GM18951 (cell line): ENCODE results near the gene UBE2F.
"Not testable (repeated sequence)": the region's sequence is repeated elsewhere in the genome, so short reads cannot be mapped to it uniquely, and the experiment has no call there.

Experiments
- POLR2A ChIP-seq: IDR thresholded peaks from 4 replicates; pipeline ENCODE4 v1.6.1; 2011; ENCODE audit warnings: mild to moderate bottlenecking; ENCODE audit not compliant: insufficient read length, insufficient read depth; ENCODE audit errors: extremely low read depth
- in situ Hi-C: fragments of 300-500 bp; cut with MboI; formaldehyde crosslinking; loops from one replicate; pipeline ENCODE4 v1.12.0; 2022; ENCODE audit warnings: low sequenced_read_pairs, mixed read lengths, inconsistent platforms; ENCODE audit not compliant: unreplicated experiment

UBE2F gene

DNA sequence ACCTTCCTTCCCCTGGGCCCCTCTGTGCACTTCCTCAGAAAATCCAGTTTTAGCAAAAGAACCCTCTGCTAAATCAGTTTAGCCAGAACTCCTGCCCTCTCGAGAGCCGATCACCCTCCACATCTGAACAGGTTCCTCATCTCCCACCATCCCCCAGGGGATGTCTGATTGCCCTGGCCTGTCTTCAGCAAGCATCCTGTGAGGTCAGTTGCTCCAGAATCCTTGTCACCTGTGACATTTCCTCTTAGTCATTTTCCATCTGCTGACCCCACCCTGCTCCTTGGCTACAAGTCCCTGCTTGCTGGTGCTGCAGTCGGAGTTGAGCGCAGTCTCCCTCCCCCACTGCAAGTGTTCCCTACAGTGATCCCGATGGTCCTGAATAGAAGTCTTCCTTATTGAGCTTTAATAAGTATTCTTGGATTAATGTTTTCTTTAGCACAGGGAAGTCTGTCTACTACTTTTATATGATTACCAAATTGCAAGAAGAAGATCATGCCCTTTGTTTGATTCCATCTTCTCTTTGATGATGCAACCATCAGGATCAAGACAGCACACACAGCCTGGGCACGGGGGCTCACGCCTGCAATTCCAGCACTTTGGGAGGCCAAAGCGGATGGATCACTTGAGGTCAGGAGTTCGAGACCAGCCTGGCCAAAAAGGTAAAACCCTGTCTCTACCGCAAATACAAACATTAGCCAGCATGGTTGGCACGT lies 30.9 kb upstream of the UBE2F start:
- no peak for TF ChIP-seq POLR2A
- in situ Hi-C loops = no loop called here

DNA sequence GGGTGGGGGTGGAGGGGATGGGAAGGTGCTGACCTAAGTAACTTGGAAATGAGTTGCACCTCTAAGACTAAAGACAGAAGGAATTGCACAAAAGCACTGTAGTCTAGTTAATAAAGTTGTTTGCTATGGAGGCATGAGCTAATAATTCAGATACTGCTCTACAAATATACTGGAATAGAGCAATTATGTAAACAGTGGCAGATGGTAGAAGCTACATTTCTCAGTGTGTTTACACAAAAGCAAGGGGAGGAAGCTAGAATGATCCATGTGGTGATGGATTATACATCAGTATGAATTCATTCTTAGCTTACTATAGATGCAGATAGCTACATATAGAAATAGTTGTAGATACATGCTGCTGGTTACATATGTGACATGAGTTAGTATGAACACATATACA lies 27.6 kb upstream of the UBE2F start:
- in situ Hi-C loops = no loop called here
- TF ChIP-seq POLR2A = no peak

DNA sequence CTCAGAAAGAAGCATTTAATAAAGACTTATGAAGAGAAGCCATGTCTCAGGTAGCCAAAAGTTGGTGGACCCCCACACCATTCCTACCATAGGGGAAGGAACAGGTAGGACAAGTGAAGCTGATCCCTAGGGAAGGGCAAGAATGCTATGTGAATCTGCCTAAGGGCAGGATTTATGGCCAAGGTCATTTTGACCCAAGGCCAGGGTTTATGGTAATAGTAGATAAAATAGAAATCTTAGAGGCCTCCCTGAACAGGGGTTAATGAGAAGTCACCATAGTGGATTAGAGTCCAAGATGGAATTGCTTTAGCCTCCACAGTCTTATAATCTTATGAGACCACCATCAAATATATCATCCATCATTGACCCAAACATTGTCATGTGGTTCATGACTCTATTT lies 26.0 kb upstream of the UBE2F start:
- no peak for TF ChIP-seq POLR2A
- in situ Hi-C loops = no loop called here

- no peak for TF ChIP-seq POLR2A
- in situ Hi-C loops = no loop called here
Measured at GRCh38 chr2:237941239-237941638, 25.6 kb upstream of the UBE2F start.

DNA sequence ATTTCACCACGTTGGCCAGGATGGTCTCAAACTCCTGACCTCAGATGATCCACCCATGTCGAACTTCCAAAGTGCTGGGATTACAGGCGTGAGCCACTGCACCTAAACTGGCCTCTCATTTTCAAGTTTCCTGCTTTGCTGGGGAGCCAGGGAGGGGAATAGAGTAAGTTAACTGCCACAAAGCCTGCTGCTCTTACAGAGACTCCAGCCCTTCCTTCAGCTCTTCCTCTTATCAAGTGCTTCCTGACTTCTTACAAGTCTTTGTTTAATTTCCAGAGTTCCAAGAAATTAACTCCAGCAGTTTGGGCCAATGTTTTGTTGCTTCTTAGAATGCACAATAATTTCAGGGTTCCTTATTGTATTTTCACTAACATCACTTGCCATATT lies 24.3 kb upstream of the UBE2F start:
- no peak for TF ChIP-seq POLR2A
- in situ Hi-C loops = no loop called here

DNA sequence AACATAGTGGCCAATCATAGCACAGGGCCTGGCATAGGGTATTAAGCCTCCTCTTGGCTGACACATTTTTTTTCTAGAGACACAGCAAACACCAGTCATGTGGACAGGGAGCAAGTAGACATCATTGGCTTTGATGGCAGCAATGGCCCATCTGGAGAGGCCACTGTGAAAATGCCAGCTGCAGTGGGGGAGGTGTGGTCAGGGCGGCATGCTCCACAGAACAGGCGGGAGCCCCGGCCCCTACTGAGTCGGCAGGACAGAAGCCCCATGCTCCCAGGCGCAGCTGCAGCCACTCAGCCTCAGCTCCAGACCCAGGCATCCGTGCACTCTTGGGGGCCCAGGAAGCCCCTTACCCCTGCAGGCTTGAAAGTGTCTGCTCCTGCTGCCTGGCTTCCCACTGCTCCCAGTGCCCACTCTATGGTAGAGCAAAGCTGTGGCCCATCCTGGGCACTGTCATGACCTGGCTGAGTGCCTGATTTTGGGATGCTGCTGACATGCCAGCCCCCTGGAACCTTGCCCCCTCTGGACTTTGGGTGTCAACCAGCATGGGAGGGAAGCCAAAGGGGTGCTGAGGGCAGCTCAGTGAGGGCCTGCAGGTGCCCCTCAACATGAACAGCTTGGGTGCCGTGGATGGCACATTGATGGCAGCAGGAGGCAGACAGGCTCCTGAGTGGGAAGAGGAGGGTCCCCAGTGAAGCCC lies 23.3 kb upstream of the UBE2F start:
- TF ChIP-seq POLR2A = no peak
- in situ Hi-C loops = no loop called here

- in situ Hi-C loops = no loop called here
- no peak for TF ChIP-seq POLR2A
Measured at GRCh38 chr2:237944302-237944701, 22.5 kb upstream of the UBE2F start.

DNA sequence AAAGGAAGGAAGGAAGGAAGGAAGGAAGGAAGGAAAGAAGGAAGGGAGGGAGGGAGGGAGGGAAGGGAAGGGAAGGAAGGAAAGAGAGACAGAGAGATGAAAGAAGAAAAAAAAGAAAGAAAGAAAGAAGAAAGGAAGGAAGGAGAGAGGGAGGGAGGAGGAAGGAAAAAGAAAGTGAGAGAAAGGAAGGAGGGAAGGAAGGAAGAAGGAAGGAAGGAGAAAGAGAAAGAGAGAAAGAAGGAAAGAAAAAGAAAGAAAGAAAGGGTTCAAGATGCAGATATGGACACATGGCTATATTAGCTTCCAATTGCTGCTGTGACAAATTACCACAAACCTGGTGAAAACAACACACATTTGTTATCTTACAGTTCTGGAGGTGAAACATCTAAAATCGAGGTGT lies 20.4 kb upstream of the UBE2F start:
- in situ Hi-C loops = no loop called here
- no peak for TF ChIP-seq POLR2A

- in situ Hi-C loops = not testable (repeated sequence)
Measured at GRCh38 chr2:237951354-237951753, 15.5 kb upstream of the UBE2F start.

- TF ChIP-seq POLR2A = no peak
- in situ Hi-C loops = no loop called here
Measured at GRCh38 chr2:237951878-237952277, 14.9 kb upstream of the UBE2F start.

- in situ Hi-C loops = no loop called here
- no peak for TF ChIP-seq POLR2A
Measured at GRCh38 chr2:237952851-237953250, 14.0 kb upstream of the UBE2F start.

- no peak for TF ChIP-seq POLR2A
- in situ Hi-C loops = no loop called here
Measured at GRCh38 chr2:237955640-237956401, 11.0 kb upstream of the UBE2F start.

GRCh38 chr2:237956402-237956736 lies 10.4 kb upstream of the UBE2F start:
- in situ Hi-C loops = no loop called here
- no peak for TF ChIP-seq POLR2A

- in situ Hi-C loops = no loop called here
- no peak for TF ChIP-seq POLR2A
Measured at GRCh38 chr2:237961637-237962036, 5.2 kb upstream of the UBE2F start.
